GM19463 (cell line): ENCODE results near the gene SLC12A1.

Source experiments
- ATAC-seq: cut with Tn5 transposase; IDR thresholded peaks from one replicate; pipeline ENCODE4 v1.9.1; 2021; ENCODE audit warnings: mild to moderate bottlenecking, moderate library complexity; ENCODE audit not compliant: unreplicated experiment

Gene SLC12A1

GRCh38 chr15:48205981-48206380 lies at the start of gene SLC12A1:
SLC12A1 (plus strand) TSS chr15:48206302; CDS start chr15:48207720, 1,418 bp downstream.
- no peak for ATAC-seq

GRCh38 chr15:48168616-48169015 lies 37.5 kb upstream of the SLC12A1 start:
- ATAC-seq: no peak

- no peak for ATAC-seq
These were observed 35.1 kb upstream of the SLC12A1 start for GRCh38 chr15:48170981-48171380.

GRCh38 chr15:48175126-48175525 lies 31.0 kb upstream of the SLC12A1 start:
- peak; percentile 31 for ATAC-seq

- no peak for ATAC-seq
These were observed 30.0 kb upstream of the SLC12A1 start for GRCh38 chr15:48176112-48176511.

- ATAC-seq: peak; percentile 28
These were observed 29.1 kb upstream of the SLC12A1 start for GRCh38 chr15:48176957-48177356.

GRCh38 chr15:48177383-48177765 lies 28.7 kb upstream of the SLC12A1 start:
- ATAC-seq: peak; percentile 50

- ATAC-seq: peak; percentile 76
These were observed 28.1 kb upstream of the SLC12A1 start, which contains the start of gene MYEF2 for GRCh38 chr15:48177766-48178647. MYEF2 (minus strand) TSS chr15:48178295; CDS start chr15:48178237, 58 bp downstream.

GRCh38 chr15:48178648-48178931 lies 27.5 kb upstream of the SLC12A1 start:
- no peak for ATAC-seq

- ATAC-seq: no peak
These were observed 23.4 kb upstream of the SLC12A1 start for GRCh38 chr15:48182749-48183148.

- no peak for ATAC-seq
These were observed 20.6 kb upstream of the SLC12A1 start for GRCh38 chr15:48185529-48185928.

- no peak for ATAC-seq
These were observed 19.8 kb upstream of the SLC12A1 start for GRCh38 chr15:48186271-48186670.

GRCh38 chr15:48190932-48191573 lies 15.0 kb upstream of the SLC12A1 start:
- ATAC-seq: no peak

- ATAC-seq: no peak
These were observed 14.4 kb upstream of the SLC12A1 start, which contains the start of gene CTXN2 for GRCh38 chr15:48191574-48192225. CTXN2 (plus strand) TSS chr15:48191665; CDS start chr15:48201301, 9,636 bp downstream.

- ATAC-seq: no peak
These were observed 4.0 kb upstream of the SLC12A1 start for GRCh38 chr15:48202068-48202467.

- no peak for ATAC-seq
These were observed 15.2 kb downstream of the SLC12A1 start for GRCh38 chr15:48221261-48221660.

- no peak for ATAC-seq
These were observed 15.8 kb downstream of the SLC12A1 start for GRCh38 chr15:48221885-48222284.

- ATAC-seq: no peak
These were observed 16.5 kb downstream of the SLC12A1 start for GRCh38 chr15:48222627-48223026.

GRCh38 chr15:48225771-48226170 lies 19.7 kb downstream of the SLC12A1 start:
- ATAC-seq: no peak

- ATAC-seq: no peak
These were observed 24.4 kb downstream of the SLC12A1 start for GRCh38 chr15:48230498-48230897.

- no peak for ATAC-seq
These were observed 27.1 kb downstream of the SLC12A1 start for GRCh38 chr15:48233246-48233645.

- no peak for ATAC-seq
These were observed 33.2 kb downstream of the SLC12A1 start for GRCh38 chr15:48239334-48239733.
